ENCODE data around the gene NRSN2.

DNA sequence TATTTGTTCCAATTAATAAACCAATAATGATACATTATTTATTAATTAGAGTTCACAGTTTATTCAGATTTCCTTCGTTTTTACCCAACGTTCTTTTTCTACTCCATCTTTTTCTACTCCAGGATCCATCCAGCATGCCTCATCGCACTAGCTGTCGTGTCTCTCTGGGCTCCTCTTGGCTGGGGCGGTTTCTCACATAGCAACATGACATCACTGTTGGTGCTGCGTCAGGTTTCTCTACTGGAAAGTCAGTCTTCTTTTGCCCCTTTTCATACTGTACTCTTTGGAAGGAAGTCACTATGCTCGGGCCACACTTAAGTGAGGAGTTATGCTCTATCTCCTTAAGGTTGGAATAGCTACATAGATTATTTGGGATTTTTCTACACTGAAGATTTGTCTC is 35.3 kb upstream of the NRSN2 start:
- TF ChIP-seq POLR2AphosphoS5 (IDR thresholded peaks at IDR 0.05; ENCODE audit: insufficient read depth in 1 of 2, low read depth in 1 of 2) (no peak), CTCF (IDR thresholded peaks at IDR 0.05) (no peak), POLR2A (IDR thresholded peaks at IDR 0.05) (no peak)
